GM18499 (cell line): ENCODE data around the gene FBXO24.

Experiments used
- ATAC-seq: cut with Tn5 transposase; IDR thresholded peaks from one replicate; pipeline ENCODE4 v1.9.1; 2021; ENCODE audit warnings: moderate number of reproducible peaks; ENCODE audit not compliant: insufficient read depth, unreplicated experiment

Gene FBXO24

DNA sequence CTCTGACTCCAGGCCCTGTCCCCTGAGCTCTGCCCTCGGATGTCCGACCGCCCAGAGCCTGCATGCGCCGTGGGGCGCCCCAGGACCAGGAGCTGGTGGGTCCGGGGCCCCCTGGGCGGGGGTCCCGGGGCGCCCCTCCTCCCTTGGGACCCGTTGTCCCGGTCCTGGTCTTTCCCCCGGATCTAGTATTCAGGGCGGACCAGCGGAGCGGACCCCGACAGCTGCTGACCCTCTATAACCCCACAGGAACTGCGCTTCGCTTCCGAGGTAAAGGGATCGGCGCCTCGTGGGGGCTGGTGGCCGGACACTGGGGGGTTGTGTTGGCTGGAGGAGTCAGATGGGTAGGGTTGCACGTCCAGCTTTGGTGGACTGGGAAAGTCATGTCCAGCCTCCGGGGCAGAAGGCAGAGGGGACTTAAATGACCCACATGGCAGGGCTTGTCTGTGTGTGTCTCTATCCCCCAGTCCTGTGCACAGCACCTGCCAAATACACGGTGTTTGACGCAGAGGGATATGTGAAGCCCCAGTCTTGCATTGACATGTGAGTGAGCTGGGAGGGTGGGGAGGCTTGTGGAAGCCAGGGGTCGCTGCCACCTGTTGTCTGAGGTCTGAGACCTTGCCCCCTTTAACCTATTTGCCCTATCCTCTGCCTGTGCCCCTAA is 26.7 kb downstream of the FBXO24 start:
- no peak for ATAC-seq

DNA sequence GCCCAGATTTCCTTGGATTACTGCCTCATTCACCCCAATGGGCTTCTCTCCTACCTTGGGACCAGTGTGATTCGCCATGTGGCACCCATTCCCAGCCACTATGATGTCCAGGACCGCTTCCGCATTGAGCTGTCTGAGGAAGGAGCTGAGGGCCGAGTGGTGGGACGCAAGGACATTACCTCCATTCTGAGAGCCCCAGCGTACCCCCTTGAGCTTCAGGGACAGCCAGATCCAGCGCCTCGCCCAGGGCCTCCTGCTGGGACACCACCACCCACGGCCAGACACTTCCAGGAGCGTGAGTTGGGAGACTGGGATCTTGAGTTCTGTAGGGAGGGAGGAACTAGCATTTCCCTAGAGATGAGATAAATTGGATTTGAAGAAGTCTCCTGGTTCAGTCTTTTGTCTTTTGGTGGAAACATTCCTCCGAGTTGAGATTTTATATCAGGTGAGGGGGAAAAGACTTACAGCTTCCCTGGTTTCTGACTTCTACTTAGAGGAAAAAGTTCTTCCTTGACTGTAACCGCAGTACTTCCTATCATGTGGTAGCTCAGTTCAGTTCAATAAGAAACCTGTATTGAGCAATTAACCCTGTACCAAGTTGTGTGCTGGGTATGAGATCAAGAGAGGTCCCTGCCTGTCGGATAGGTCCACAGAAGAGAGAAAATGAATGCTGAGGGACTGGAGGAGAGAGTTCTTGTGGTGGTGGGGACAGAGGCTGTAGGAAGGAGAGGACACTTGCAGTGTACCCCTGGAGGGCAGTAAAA is 27.5 kb downstream of the FBXO24 start:
- ATAC-seq, result no peak

DNA sequence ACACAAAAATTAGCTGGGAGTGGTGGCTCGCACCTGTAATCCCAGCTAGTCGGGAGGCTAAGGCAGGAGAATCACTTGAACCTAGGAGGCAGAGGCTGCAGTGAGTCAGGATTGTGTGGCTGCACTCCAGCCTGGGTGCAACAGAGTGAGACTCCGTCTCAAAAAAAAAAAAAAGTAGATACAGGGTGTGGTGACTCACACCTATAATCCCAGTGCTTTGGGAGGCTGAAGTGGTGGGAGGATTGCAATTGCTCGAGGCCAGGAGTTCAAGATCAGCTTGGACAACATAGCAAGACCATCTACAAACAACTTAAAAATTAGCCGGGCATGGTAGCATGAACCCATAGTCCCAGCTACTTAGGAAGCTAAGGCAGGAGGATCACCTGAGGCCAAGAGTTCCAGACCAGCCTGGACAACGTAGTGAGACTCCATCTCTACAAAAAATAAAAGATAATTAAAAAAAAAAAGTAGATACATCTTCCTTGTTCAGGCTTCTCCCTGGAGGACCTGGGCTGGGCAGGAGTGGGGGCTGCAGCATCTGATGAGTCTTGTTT is 28.3 kb downstream of the FBXO24 start:
- ATAC-seq, result no peak

DNA sequence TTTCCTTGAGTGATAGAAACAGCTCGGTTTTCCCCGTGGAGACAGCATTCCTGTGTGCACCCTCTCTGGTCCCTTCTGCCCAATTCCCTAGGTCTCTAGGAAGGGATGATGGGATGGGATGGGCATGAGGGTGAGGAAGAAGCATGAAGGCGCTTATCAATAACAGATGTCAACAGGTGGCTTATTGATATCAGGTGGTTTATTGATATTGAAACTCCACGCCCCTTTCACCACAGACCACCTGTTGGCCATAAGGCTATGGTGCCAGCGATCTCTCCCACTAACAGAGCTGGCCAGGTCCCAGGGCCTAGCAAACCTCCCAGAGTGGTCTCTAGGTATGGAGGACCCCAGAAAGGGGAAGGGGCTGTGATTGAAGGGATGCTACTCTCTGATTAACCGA is 34.1 kb downstream of the FBXO24 start:
- ATAC-seq, result no peak

DNA sequence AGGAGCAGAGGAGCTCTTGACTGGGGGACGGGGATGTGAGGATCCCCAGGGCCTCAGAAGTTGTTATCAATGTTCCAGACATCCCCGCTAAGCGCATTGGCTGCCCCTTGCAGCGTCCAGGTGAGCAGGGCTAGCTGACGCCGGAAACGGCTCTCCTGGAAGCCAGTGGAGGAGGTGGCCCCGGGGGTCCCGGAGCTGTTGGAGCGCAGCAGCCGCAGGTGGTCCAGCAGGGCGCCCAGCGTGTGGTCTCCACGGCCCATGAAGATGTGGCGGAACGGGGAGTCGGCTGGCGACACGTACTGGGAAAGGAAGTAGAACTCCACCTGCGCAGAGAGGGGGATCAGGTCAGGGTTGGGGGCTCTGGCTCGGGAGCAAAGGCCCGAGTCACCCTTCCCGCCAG is 34.7 kb downstream of the FBXO24 start:
- no peak for ATAC-seq

DNA sequence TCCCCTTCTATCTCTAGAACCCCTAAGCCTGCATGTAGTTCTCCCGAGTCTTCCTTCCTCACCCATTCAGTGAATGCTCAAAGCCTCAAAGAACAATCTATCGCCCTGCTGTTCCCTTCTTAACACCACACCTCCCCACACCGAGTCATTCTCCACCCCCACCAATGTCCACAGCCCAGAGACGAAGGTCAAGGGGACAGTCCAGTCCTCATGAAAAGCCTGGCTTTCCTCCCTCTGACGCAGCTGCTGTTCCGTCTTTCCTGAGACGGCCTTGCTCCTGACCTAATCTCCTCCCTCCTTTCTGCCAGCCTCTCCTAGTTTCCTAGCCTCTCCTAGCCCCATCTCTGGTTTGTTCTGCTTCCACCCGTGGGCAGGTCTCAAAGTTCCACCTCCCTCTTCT is 35.4 kb downstream of the FBXO24 start:
- no peak for ATAC-seq

DNA sequence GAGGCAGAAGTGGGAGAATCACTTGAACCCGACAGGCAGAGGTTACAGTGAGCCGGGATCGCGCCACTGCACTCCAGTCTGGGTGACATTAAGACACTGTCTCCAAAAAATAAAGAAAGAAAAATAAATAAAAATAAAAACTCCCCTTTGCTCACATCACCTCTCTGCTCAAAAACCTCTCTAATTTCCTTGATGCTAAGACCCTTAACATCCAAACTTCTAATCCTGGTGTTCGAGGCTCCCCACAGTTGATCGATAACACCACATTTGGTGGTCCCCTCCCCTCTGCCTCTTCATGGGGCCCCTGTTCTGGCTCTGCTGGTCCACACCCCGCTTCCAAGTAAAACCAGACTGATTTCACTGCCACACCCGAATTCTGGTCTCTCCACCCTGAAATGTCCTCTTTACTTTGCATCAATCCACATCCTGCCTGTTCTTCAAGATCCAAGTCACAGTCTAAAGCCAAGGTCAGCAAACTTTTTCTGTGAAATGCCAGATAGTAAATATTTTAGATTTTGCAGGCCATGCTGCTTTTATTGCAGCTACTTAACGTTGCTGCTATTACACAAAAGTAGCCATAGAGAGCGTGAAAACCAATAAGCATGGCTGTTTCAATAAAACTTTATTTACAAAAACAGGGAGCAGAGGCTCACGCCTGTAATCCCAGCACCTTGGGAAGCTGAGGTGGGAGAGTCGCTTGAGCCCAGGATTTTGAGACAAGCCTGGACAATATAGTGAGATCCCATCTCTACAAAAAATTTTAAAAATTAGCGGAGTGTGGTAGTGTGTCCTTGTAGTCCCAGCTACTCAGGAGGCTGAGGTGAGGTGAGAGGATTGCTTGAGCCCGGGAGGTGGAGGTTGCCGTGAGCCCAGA is 38.1 kb downstream of the FBXO24 start:
- no peak for ATAC-seq

DNA sequence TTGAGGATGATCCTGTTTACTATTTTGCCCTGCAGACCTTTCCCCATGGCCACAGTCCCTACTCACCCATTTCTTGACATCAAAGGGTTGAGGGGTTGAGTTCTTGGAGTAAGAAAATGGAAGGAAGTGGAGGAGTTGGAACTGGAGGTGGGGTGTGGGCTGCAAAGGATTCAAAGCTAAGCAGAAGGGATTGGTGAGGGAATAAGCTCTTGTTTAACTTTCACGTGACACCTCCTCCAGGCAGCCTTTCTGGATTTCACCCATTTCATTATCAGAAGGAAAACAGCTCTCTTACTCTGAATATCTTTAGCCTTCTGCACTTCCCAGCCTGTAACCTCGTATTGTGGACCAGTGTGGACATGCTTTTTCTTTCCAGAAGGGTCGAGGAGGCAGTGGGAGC is 39.9 kb downstream of the FBXO24 start:
- no peak for ATAC-seq

DNA sequence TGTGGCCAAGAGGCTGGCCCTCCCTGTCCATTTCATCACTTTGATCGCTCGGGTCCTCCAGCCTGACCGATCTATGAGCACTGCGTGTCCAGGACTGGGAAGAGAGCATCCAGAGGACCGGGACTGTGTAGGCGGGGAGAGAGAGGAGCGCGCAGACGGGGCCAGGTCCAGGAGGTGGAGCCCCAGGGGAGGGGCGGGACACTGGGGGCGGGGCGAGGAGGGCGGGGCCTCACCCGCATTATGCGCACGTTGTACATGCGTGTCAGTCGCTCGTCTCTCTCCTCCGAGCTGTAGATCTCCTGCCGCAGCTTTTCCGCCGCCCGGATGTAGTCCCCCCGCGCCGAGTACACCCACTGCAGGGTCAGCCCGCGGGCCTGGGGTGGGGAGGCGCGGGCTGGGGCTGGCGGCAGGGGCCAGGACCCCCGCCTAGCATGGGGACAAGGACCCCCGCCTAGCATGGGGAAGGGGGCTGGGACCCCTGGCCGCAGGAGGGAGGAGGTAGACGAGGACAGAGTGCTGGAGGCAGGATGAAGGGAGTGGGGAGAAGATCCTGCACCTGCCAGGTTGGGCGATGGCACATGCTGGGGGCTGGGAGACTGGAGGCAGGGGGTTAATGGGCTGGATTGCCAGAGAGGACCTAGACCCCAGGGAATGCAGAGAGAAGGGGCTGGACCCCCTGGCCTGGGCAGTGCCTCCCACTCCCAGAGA is 40.6 kb downstream of the FBXO24 start:
- no peak for ATAC-seq

DNA sequence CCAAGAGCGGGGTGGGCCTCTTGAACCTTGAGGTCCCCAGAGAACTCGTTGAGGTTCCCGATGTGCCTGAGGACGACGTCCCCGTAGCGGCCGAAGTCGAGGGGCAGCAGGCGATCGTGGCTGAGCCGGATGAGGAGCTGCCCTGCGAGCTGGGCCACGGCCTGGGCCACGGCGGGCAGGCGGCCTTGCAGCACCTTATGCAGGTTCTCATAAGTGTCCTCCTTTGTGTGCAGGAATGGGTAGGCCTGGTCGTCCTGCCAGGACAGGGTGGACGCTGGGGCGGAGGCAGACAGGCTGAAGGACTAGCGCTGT is 41.1 kb downstream of the FBXO24 start:
- no peak for ATAC-seq

DNA sequence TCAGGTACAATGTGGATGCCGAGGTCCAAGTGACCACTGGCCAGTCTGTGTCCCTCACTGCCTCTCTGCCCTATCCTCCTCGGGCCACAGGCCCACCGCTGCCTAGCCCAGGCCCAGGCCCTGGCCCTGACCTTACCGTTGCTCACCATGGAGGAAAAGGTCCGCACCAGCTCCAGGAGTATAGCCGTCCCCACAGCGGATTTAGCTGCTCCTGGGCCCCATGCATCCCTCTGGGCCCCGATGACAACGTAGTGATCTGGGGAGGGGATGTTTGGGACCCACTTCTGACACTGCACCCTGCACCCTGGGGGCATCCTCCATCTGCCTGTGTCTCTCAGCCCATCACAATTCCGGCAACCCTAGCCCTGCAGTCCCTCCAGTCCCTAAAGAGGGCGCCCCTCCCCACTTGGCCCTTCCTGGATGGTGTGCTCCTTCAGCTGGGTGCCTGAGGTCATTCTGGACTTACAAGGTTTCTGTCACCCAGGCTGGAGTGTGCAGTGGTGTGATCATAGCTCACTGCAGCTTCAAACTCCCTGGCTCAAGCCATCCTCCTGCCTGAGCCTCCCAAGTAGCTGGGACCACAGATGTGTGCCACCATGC is 43.1 kb downstream of the FBXO24 start:
- no peak for ATAC-seq

DNA sequence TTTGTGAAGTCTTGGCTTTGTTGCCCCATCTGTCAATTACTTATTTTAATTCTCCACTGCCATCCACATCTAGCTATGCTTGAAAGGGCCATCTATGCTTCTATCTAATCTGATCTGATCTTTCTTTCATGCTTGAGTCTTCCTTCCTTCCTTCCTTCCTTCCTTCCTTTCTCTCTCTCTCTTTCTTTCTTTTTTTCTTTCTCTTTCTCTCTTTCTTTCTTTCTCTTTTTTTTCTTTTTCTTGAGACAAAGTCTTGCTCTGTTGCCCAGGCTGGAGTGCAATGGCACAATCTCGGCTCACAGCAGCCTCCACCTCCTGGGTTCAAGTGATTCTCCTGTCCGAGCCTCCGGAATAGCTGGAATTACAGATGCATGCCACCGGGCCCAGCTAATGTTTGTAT is 43.9 kb downstream of the FBXO24 start:
- no peak for ATAC-seq

DNA sequence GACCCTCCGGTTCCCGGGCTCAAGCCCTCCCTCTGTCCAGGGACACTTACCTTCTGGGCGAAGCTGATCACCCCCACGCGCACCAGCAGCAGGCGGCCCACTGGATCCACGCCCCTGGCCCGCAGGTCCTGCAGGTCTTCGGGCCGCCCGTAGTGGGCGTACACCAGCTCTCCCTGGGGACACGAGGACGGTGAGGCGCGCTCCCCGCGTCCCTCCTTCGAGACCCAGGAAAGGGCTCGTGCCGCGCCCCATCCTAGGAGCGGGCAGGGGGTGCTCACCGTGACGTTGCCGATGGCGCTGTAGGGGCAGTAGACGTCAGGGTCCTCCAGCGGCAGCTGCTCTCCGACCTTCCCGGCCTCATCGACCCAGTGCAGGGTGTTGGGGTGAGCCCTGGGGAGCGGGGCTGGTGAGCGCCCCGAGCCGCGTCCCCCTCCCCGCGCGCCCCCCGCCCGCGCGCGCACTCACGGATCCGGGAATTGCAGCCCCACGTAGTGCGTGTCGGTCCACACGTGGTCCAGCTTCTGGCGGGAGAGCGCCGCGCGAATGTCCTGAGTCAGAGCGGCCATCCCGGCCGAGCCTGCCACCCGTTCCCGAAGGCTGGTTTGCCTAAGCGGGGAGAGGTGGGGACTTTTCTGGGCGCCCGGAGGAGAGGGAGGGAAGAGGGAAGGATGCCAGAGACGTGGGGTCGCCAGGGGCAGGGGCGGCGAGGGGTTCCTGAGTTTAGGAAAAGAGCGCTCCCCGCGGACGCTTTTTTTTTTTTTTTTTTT is 47.0 kb downstream of the FBXO24 start:
- no peak for ATAC-seq

DNA sequence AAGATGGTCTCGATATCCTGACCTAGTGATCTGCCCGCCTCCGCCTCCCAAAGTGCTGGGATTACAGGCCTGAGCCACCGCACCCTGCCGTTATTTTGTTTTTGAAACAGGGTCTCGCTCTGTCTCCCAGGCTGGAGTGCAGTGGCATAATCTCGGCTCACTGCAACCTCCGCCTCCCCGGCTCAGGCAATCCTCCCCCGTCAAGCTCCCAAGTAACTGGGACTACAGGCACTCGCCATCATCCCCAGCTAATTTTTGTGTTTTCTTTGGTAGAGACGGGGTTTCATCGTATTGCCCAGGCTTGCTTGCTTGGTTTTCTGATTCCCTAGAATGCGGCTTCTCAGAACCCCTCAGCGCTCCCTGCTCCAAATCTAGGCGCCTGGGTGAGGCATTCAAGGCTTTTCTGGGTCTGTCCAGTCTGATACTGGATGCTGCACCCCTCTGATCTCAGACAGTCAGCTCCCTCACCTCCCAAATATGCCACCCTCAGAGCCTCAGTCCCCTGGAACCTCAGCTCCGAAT is 53.9 kb downstream of the FBXO24 start:
- ATAC-seq, result no peak

DNA sequence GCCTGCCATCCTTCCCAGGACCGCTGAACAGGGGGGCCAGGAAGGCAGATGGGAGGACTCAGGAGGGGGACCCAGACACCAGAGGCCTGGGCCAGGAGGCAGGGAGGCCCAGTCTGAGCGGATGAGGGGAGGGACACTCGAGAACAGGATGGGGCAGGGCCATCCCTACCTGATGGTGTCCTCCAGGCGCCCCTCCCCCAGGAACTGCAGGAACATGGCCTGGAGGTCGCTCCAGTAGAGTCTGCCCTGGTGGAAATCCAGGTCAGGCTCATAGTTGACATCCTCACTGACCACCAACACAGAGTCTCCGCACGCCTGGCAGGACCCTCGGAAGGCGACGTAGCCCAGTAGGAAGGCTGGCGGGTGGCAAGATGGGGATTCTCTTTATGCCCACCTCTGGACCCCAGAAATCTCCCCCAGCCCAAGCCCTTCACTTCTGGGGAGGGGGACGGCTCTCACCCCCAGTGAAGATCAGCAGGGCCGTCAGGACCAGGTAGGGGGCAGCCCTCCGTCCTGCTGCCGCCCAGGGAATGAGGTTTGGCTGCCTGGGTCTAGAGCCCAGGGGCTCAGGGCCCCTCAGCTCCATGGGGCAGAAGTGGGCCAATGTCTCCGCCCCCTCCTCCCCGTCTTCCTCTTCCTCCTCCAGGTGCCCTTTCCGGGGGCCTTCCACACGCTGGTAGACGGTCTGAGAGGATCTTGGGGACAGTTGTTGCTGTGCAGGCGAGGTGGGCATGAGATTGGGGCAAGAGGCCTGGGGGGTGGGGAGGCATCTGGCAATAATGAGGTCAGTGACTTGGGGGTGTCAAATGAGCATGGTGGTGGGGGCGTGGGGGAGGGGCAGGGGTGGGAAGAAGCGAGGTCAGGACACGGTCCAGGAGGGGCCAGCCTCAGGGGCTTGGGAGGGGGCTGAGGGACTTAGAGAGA is 54.7 kb downstream of the FBXO24 start:
- no peak for ATAC-seq

DNA sequence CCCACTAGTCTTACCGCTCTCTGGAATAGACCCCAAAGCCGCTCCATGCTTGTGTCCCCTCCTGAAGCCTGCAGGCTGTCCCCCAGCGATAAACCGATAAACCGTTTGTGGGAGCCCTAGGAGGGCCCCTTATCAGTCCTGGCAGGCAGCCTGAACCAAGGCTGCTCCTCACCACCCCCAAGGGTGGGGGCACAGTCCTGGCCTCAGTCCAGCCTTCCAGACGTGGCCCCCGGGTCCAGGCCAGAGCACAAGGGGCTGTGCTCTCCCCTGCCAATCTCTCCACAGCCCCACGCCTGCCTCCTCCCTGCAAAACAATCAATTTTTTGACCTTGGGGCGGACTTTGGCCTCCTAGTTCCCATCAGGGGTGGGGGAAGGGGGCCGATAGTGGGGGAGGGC is 55.3 kb downstream of the FBXO24 start, which contains the start of gene TFR2:
TSS of gene TFR2 (minus strand) at position 90 of the 397 bp plus-strand sequence. CDS start at position 47, 43 bp downstream.
- ATAC-seq, result no peak

DNA sequence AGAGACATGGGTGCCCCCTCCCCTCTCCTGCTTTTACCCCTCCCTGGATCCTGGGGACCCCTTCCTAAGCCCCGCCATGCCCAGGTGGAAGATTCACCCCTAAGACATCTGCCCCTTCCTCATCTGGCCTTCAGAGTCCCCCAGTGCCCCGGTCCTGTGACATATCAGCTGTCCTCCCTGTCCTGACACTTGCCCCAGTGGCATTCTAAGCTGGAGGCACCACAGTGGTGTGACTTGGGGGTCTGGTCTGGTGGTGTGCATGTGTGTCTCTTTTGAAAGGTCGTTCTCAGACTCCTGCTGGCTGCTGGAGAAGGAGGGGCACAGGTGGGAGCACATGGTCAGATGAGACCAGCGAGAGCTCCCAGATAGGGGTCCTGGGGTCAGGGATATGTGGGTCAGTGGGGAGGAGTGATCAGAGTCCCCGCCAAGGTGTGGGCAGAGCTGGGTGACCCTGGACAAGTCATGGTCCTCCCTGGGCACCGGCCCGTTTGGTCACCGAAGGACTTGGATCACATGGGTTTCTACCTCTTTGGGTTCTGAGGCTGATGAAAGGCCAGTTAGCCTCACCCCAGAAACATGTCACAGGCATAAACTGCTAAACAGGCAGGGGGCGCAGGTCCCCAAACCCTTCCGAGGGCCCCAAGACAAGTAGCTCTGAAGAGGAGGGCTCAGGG is 55.9 kb downstream of the FBXO24 start:
- no peak for ATAC-seq
